Measurements from ENCODE around the gene KCNG4.

Gene KCNG4, protein sequence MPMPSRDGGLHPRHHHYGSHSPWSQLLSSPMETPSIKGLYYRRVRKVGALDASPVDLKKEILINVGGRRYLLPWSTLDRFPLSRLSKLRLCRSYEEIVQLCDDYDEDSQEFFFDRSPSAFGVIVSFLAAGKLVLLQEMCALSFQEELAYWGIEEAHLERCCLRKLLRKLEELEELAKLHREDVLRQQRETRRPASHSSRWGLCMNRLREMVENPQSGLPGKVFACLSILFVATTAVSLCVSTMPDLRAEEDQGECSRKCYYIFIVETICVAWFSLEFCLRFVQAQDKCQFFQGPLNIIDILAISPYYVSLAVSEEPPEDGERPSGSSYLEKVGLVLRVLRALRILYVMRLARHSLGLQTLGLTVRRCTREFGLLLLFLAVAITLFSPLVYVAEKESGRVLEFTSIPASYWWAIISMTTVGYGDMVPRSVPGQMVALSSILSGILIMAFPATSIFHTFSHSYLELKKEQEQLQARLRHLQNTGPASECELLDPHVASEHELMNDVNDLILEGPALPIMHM

DNA sequence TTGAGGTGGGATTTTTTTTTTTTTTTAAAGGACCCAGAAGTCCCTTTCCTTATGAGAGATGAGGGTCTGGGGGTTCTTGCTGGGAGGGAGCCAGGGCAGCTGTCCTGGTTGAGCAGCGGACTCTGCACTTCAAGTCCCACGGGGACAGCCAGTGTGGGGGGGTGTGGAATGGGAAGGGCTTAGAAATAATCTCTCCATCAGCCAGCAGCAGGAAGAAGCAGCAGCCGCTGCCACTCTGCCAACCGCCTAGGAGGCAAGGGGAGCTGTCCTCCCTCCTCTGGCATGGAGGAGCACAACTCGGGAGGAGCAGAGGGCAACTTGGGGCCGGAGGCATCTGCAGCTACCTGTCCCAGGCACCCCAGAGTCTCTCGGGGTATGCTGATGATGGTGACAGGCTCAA is at the start of gene KCNG4:
Gene KCNG4 (minus strand): TSS at position 104 of the 400 bp plus-strand sequence. CDS start 2,527 bp downstream, outside the sequence.
- no peak for DNase-seq

DNA sequence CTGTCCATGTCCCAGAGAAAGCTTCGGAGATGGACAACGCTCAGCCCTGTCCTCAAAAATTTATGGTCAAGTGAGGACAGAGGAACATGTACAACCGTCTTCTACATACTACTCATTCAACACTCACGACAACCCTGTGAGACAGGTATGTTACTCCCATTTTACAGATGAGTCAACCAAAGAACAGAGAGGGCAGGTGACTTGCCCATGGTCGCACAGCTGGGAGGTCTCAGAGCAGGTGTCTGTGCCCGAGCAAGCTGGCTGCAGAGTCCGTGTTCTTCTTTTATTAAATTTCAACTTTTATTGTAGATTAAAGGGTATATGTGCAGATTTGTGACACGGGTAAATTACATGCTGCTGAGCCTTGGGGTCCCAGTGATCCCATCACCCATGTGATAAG is 49.1 kb upstream of the KCNG4 start:
- no peak for DNase-seq

DNA sequence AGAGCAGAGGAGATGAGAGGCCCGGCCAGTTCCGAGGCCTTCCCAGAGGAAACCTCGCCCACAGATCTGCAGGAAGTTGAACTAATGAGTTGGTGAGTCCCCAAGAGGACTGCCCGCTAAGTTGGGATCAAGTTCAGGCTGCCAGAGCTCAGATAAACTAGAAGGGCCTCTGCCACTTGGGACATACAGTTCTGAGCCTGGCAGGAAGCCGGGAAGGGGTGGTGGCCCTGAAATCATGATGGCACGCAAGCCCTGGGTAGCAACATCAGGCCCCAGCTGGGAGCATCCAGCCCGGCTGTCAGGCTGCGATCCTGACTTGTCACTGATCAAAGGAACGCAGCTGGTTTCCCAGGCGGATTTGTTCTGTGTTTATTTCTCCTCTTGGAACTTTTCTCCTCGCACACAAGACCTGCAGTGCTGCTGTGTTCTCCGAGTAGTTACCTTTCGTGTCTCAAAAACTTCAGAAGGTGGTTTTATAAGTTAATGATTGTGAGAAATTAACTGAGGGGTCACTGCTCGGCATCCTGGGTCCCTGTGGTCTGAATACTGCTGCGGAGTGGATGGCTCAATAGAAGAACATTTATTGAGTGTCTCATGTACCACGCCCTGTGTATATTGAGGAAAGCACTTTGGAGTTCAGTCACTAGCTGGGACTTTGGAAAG is 46.9 kb upstream of the KCNG4 start:
- DNase-seq, result no peak

DNA sequence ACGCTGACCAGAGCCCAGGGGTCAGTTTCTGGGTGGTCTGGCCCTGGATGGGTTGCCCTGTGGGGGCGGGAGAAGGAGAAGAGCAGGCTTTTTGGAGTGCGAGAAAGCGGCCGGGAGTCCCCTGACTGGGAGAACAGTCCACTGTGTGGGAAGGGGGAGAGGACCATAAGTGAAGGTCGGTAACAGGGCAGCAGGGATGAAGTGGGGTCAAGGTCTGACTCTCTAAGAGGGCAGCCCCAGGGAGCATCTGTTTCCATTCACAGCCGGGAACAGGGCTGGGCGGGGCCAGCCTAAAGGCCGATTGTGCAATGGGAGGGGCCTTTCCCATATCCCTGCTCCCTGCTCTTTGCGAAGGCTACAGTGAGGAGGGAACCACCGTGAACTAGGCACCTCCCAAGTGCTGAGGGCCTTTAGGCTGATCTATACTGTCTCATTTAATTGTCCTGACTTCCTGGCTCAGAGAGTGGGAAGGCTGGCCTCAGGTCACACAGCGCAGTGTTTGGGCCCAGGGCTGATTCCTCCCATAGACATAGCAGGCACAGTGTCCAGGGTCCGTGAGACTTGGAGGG is 44.4 kb upstream of the KCNG4 start:
- DNase-seq, result no peak

DNA sequence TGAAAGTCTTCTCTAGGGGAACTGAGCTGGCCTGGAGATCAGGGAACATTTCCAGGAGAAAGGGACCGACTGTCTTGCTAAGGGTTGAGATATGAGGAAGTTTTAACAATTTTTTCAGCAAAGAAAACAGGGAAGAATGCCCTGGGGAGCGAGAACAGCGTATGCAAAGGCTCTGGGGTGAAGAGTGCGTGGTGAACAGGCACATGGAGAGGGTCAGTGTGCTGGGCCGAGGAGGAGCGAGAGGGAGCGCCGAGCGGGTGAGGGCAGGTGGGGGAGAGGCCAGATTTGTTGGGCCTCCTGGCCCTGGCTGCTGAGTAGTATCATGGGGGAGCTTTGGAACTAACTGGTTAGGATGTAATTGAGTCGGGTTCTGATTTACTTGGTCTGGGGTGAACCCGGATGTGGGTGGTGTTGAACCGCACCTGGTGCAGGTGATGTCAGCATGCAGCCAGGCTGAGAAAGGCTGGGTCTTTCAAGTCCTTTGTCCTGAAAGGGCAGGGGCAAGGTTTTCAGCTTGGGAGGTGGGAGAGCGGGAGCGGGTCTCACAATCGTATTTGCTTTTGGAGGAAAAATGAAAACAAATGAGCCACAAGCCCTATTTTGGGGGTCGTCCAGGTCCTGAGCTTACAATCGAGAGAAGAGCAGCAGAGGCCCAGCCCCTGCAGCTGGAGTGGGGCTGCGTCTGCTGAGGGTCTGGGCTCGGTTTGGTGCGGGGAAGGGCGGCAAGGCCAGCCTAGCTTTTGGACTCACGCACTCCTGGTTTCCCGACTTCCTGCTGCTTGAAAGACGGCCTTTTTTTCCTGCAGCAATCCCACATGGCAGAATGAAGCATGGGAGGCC is 43.7 kb upstream of the KCNG4 start:
- no peak for DNase-seq

DNA sequence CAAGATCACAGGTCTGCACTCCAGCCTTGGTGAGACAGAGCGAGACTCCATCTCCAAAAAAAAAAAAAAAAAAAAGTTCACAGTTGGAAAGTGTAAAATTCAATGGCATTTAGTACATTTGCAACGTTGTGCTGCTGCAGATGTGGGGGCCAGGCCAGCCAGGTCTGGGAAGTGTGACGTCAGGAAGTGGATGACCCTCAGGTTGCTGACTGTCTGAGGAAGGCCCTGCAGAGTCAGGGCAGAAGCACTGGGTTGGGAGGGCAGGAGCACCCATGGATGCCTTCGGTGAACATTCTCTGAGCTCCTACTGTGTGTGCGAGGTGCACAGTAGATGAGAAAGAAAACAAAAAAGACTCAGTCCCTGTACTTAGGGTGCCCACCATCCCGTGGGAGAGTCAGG is 42.7 kb upstream of the KCNG4 start:
- no peak for DNase-seq

DNA sequence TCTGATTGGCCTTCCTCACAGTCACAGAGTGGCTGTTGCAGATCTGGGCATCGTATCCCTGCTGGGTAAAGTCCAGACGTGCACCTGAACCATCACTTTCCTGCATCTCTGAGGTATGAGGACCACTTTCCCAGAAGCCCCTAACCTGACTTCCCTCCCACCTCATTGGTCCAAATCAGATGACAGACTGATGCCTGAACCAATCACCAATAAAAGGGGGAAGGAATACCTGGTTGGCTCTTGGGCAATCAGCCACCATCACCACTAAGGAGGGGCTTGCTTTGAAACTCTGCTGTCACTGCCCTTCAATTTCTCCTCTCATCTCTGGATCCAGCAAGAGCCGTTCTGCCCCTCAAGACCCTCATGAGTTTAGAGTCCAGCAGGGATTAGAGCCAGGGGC is 41.3 kb upstream of the KCNG4 start:
- peak; percentile 21 for DNase-seq

DNA sequence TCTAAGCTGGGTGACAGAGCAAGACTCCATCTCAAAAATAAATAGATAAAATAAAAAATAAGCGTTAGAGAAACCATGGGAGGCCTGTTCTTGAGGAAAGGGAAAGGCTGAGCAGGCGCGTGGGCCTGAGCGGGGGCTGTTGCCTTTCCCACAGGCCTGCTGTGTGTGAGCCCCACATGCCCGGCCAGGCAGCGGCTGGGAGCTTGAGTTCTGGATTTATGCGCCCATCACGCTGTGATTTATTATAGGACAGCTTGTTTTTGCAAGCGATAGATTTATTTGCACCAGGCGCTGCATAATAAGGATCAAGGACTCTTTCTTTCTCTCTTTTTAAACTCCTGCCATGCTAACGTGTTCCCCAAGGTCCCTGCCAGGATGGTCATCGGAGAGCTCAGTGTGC is 40.1 kb upstream of the KCNG4 start:
- DNase-seq, result no peak

DNA sequence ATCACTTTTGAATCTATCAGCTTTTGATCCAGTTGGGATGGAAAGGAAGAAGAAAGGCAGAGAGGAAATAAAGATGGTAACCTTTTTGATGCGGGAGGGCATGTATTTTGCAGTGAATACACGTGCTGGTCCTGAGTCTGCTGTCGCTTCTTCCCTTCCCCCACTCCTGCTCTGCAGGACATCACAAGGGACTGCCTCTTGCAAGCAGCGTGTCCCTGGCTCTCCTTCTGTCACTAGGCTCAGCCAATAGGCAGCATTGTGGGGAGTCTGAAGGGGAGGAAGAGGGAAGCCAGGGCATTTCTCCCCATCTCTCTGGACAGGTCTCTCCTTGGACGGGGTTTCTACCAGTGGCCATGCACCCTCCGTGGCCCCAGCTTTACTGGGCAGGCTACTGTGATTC is 39.2 kb upstream of the KCNG4 start:
- DNase-seq, result no peak

DNA sequence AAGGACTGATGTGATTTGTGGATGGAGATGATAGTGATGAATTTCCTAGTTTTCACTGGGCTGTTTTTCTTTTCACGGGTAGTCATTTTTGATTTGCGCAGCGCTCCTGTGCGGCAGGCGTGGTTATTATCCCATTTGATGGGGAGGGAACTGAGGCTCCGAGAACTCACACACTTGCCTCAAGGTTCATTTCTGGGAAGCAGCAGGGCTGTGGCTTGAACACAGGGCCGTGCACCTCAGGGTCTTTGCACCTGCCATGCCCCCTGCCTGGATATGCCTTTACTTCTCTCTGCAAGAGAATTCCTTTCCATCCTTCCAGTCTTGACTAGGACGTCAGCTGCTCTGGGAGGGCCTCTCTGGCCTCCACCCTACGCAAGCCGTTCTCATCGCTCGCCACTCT is 38.5 kb upstream of the KCNG4 start:
- no peak for DNase-seq

DNA sequence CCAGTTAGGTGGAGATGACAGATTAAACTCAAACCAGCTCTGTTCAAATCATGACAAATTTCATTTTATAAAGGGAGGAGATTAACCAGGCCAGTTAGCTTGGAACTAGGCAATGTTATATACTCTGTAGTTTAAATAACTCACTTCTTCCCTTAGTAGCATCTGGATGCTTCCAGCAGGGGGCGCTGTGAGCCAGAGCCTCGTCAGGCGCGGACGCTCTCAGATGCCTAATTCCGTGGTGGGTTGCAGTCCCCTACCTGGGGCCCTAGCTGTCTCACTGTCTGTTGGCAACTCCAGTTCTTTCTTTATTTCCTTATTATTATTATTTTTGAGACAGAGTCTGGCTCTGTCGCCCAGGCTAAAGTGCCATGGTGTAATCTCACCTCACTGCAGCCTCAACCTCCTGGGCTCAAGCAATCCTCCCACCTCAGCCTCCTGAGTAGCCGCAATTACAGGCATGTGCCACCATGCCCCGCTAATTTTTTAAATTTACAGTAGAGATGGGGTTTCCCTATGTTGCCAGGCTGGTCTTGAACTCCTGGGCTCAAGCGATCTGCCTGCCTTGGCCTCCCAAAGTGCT is 37.5 kb upstream of the KCNG4 start:
- DNase-seq, result peak; percentile 64

DNA sequence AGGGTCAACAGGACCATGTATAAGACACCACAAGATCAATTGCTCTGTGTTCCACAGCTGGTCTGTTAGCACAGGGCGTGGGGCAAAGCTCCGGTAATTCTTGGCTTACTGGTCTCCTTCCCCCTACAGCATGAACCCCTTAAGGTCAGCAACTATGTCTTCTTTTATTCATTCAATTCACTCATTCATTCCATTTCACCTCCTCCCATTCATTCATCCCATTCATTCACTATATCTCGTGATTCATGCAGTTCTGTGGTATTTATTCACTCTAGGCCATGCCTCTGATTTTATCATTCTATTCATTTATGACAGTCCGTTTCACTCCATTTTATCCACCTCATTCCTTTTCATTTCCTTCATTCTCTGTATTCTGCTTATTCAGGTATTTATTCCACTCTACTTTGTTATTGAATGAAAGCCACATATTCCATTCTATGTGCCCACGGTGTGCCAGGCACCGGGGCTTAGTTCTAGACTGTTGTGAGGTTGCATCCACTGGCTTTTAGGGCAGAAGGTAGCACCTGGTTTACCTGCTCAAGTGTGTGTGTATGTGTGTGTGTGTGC is 35.9 kb upstream of the KCNG4 start:
- no peak for DNase-seq

DNA sequence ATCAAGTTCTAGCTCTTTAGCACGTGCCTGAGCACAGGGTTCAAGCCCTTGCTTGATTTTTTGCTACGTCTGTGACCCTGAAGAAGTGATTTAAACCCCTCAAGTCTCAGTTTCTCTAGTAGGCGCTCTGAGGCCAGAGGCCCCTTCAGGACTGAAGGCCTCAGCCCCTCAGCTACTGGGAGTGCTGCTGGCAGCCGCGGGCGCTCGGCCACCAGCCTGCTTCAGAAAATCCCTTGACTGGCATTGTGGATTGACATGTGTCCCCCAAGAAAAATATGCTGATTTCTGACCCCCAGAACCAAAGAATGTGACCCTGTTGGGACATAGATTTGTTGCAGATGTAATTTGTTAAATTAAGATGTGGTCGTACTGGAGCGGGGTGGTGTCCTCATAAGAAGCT is 34.7 kb upstream of the KCNG4 start:
- DNase-seq, result no peak

DNA sequence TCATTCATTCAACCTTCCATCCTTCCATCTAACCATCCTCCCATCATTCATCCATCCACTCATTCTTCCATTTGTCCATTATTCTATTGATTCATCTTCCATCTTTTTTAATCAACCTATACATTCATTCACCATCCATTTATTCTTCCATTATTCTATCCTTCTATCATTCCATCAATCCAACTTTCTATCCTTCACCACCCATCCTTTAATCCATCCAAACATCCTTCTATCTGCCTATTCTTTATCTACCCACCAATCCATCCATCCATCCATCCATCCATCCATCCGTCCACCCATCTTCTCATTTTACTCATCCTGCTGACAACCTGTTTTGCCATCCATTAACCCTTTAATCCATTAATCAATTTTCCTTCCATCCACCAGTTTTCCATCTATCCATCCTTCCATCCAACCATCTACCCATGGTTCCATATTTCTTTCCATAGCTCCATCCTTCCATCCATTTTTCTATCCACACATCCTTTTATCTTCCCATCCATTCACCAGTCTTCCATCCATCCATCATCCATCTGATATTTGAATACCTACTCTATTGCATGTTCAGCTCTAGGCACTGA is 33.0 kb upstream of the KCNG4 start:
- no peak for DNase-seq

DNA sequence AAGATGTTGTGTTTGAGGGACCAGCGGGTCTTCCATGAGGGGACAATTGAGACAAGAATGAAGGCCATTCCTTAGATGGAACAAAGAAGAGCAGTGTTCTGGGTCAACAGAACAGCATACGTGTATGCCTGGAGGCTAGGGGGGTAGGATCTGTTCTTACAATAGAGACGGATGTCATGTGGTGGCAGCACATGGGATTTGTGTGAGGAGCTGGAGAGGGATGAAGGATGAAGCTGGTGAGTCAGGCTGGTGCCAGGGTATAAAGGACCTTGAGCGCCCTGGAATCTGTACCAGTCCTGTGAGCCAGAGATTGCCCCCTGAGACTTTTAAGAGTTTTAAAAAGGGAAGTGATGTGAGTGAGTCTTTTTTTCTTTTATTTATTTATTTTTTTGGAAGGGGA is 32.1 kb upstream of the KCNG4 start:
- no peak for DNase-seq

DNA sequence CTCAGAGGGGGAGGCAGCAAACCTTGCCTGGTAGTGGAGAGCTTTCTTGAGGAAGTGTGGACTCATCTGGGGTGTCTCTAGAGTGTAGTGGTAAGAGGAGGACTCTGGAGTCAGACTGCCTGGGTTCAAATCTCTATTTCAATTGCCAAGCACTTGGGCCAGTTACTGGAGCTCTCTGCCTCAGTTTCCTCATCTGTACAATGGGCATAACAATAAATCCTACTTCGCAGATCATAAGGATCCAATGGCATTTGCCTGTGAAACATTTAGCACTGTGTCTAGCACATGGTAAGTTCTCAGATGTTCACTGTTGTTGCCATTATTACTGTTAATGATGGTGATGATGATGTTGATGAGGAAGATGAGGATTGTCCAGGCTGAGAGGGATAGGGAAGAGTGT is 31.2 kb upstream of the KCNG4 start:
- no peak for DNase-seq

DNA sequence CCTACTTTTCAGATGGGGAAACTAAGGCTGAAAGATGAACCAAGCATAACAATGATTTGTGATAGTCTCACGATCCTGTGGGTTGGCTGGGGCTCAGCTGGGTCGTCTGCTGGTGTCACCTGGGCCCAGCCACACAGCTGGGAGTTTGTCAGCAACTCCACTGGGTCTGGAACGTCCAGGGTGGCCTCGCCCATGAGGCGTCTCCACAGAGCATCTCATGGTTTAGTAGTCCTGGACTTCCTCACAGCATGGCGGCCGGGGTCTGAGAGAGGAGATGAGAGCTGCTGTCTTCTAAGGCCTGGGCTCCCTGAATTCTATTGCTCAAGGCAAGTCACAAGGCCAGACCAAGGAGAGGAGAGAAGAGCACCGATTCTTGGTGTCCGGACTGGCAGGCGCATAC is 30.7 kb upstream of the KCNG4 start:
- DNase-seq, result no peak

DNA sequence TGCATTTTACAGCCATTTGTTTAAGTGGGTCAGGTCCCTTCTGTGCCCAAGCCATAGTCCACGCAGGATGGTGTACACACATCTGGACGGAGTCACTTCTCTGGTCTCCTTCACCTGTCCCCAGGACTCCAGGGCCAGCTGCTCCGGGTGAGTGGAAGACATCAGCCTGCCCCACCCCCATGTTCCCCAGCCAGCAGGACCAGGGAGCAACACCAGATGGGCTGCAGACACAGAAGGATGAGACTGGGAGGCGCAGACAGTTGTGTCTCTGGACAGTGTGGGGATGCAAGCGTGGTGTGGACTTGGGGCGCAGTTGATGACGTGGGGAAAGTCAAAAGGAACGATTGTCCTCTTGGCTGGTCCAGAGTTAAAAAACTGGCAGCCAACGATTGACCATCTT is 30.3 kb upstream of the KCNG4 start:
- DNase-seq, result no peak

DNA sequence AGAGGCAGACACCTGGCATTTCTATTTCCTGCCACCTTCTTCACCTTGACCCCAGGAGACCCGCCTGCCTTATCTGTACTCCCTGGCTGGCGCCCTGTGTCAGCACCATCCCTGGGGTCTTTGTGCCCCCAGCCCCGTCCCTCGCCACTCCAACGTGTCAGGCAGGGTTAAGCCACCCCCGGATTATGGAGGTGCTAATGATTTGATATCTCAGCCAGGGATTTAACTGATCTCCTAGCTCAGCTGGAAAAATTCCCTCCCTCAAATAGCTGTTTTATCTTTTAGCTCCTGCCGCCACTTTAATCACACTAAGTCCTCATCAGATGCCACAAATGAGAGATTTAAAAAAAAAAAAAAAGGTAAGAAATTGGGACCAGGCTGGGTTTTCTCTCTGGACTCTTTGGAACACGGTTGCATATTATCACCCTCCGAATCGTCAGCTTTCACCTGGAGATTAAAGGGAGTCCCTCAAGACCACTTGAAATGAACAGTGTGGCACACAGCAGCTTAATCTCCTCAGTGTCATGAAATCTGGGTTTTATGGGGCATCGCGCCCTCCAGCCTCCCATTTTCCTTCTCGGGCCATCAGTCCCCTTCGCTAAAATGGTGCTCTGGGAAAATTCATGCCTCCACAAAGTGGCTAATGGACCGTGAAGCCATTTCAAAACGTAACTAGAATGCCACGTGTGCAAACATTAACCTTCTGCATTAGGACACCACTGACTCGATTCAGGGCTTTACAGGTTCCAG is 28.7 kb upstream of the KCNG4 start:
- no peak for DNase-seq

DNA sequence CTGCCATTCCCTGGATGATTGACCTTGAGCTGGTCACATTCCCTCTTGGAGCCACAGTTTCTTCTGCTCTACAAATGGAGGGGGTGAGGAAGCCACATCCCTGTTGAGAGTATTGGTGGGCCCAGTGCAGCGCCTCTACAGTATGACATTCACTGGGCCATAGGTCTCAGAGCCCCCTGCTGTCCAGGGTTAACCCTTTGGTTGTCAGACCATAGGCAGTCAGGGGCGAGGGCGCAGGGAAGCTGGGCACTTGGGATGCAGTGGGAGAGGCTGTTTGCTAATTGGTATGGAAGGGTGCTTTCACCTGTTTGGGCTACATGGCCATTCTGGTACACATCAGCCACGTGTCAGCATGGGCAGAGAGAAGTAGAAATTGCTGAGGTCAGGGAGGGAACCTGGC is 27.6 kb upstream of the KCNG4 start:
- DNase-seq, result no peak

DNA sequence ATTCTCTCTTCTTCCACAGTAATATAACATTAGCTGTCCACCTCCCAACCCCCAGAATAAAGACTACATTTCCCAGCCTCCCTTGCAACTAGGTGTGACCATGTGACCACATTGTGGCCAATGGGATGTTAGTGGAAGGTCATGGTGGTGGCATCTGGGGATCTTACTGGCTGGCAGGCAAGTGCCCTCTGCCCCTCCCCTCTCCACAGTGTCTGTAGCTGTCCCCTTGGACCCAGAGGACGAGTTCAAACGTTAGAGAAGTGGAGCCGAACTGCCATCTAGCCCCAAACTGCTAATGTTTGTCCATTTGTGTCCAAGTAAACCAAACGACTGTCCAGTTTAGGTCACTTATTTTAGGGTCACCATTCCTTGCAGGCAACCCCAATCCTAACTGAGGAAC is 26.6 kb upstream of the KCNG4 start:
- DNase-seq, result peak; percentile 32
